ENCODE results near the gene PRDM9. TPM values are rescaled to one million over a fixed set of nuclear protein-coding genes. Genes with fewer than 3 reads are reported as not detected.
"Not testable (repeated sequence)": the region's sequence is repeated elsewhere in the genome, so short reads cannot be mapped to it uniquely, and the experiment has no call there.

PRDM9 gene
- not detected for total RNA-seq

GRCh38 chr5:23507278-23507685, at the start of gene PRDM9:
PRDM9 (plus strand) TSS chr5:23507609; CDS start chr5:23509034, 1,425 bp downstream.
- DNase-seq (ENCODE audit: low spot score in 2 of 2) (no peak), ATAC-seq (no peak)
- Mint-ChIP-seq H3K9me3 (peaks cover 24 to 34% of the 10 kb centered on the region in 2 donors), H3K36me3 (peaks cover 7 to 22% of the 10 kb centered on the region in 2 donors), H3K27ac (peak within 1 kb of the TSS in 1 of 2 donors; percentile 3)

- H3K27ac Mint-ChIP-seq = no peak overlapping the region
- DNase-seq (ENCODE audit: low spot score in 2 of 2) (no peak), ATAC-seq (no peak)
- no peaks in the 10 kb centered on the region for H3K36me3 Mint-ChIP-seq
- H3K9me3 Mint-ChIP-seq = peaks cover 30 to 32% of the 10 kb centered on the region in 2 donors
Measured at GRCh38 chr5:23457780-23458179, 49.6 kb upstream of the PRDM9 start.

GRCh38 chr5:23459214-23459613, 48.2 kb upstream of the PRDM9 start:
- H3K36me3 Mint-ChIP-seq = no peaks in the 10 kb centered on the region
- ATAC-seq = no peak

GRCh38 chr5:23461576-23461975, 45.8 kb upstream of the PRDM9 start:
- Mint-ChIP-seq H3K27ac (no peak overlapping the region), H3K9me3 (peaks cover 23 to 27% of the 10 kb centered on the region in 2 donors), H3K36me3 (no peaks in the 10 kb centered on the region)
- DNase-seq (ENCODE audit: low spot score in 2 of 2) = no peak
- ATAC-seq = no peak

More at GRCh38 chr5:23459214-23459613, 48.2 kb upstream of the PRDM9 start:
- Mint-ChIP-seq H3K27ac (no peak overlapping the region), H3K9me3 (peaks cover 32 to 36% of the 10 kb centered on the region in 2 donors)
- no peak for DNase-seq (ENCODE audit: low spot score in 2 of 2)

- Mint-ChIP-seq H3K36me3 (no peaks in the 10 kb centered on the region), H3K27ac (no peak overlapping the region), H3K9me3 (peaks cover 14 to 25% of the 10 kb centered on the region in 2 donors)
- DNase-seq (ENCODE audit: low spot score in 2 of 2) (no peak), ATAC-seq (no peak)
Measured at GRCh38 chr5:23466401-23466912, 41.0 kb upstream of the PRDM9 start.

GRCh38 chr5:23468658-23469057, 38.8 kb upstream of the PRDM9 start:
- H3K27ac Mint-ChIP-seq = no peak overlapping the region
- H3K36me3 Mint-ChIP-seq = no peaks in the 10 kb centered on the region
- ATAC-seq = no peak
- DNase-seq (ENCODE audit: low spot score in 2 of 2) = no peak
- H3K9me3 Mint-ChIP-seq = peaks cover 5 to 14% of the 10 kb centered on the region in 2 donors

- peaks cover 3 to 5% of the 10 kb centered on the region in 2 donors for H3K9me3 Mint-ChIP-seq
- H3K27ac Mint-ChIP-seq = no peak overlapping the region
- H3K36me3 Mint-ChIP-seq = no peaks in the 10 kb centered on the region
- ATAC-seq (no peak), DNase-seq (ENCODE audit: low spot score in 2 of 2) (no peak)
Measured at GRCh38 chr5:23473915-23474314, 33.5 kb upstream of the PRDM9 start.

- ATAC-seq (no peak), DNase-seq (ENCODE audit: low spot score in 2 of 2) (no peak)
- Mint-ChIP-seq H3K36me3 (no peaks in the 10 kb centered on the region), H3K27ac (no peak overlapping the region), H3K9me3 (peaks cover 4 to 6% of the 10 kb centered on the region in 2 donors)
Measured at GRCh38 chr5:23474315-23474714, 33.1 kb upstream of the PRDM9 start.

- Mint-ChIP-seq H3K9me3 (peaks cover 5% of the 10 kb centered on the region in 2 donors), H3K36me3 (no peaks in the 10 kb centered on the region), H3K27ac (no peak overlapping the region)
- DNase-seq (ENCODE audit: low spot score in 2 of 2) (no peak), ATAC-seq (no peak)
Measured at GRCh38 chr5:23476580-23476979, 30.8 kb upstream of the PRDM9 start.

- ATAC-seq (no peak), DNase-seq (ENCODE audit: low spot score in 2 of 2) (no peak)
- Mint-ChIP-seq H3K9me3 (peaks cover 14 to 26% of the 10 kb centered on the region in 2 donors), H3K36me3 (no peaks in the 10 kb centered on the region), H3K27ac (no peak overlapping the region)
Measured at GRCh38 chr5:23482642-23483041, 24.8 kb upstream of the PRDM9 start.

GRCh38 chr5:23483090-23483489, 24.3 kb upstream of the PRDM9 start:
- peaks cover 18 to 31% of the 10 kb centered on the region in 2 donors for H3K9me3 Mint-ChIP-seq
- DNase-seq (ENCODE audit: low spot score in 2 of 2) (no peak), ATAC-seq (no peak)
- no peak overlapping the region for H3K27ac Mint-ChIP-seq
- H3K36me3 Mint-ChIP-seq = peaks cover 0 to under 1% of the 10 kb centered on the region in 2 donors

- H3K36me3 Mint-ChIP-seq = peaks cover 0 to 7% of the 10 kb centered on the region in 2 donors
- H3K9me3 Mint-ChIP-seq = peaks cover 26 to 40% of the 10 kb centered on the region in 2 donors
- ATAC-seq = no peak
- no peak overlapping the region for H3K27ac Mint-ChIP-seq
- no peak for DNase-seq (ENCODE audit: low spot score in 2 of 2)
Measured at GRCh38 chr5:23484096-23484495, 23.3 kb upstream of the PRDM9 start.

- DNase-seq (ENCODE audit: low spot score in 2 of 2); H3K27ac Mint-ChIP-seq; ATAC-seq: not testable (repeated sequence)
- Mint-ChIP-seq H3K9me3 (peaks cover 38 to 46% of the 10 kb centered on the region in 2 donors), H3K36me3 (peaks cover 0 to 12% of the 10 kb centered on the region in 2 donors)
Measured at GRCh38 chr5:23486227-23486626, 21.2 kb upstream of the PRDM9 start.

GRCh38 chr5:23490993-23491392, 16.4 kb upstream of the PRDM9 start:
- no peak for ATAC-seq
- Mint-ChIP-seq H3K36me3 (peaks cover 0 to 19% of the 10 kb centered on the region in 2 donors), H3K27ac (no peak overlapping the region), H3K9me3 (peaks cover 38 to 39% of the 10 kb centered on the region in 2 donors)
- no peak for DNase-seq (ENCODE audit: low spot score in 2 of 2)

GRCh38 chr5:23494558-23494957, 12.9 kb upstream of the PRDM9 start:
- ATAC-seq (no peak), DNase-seq (ENCODE audit: low spot score in 2 of 2) (no peak)
- Mint-ChIP-seq H3K9me3 (peaks cover 18 to 23% of the 10 kb centered on the region in 2 donors), H3K27ac (no peak overlapping the region), H3K36me3 (peaks cover 0 to 12% of the 10 kb centered on the region in 2 donors)

- no peak overlapping the region for H3K27ac Mint-ChIP-seq
- H3K36me3 Mint-ChIP-seq = peaks cover 0 to 4% of the 10 kb centered on the region in 2 donors
- H3K9me3 Mint-ChIP-seq = peaks cover 8 to 9% of the 10 kb centered on the region in 2 donors
- ATAC-seq (no peak), DNase-seq (ENCODE audit: low spot score in 2 of 2) (no peak)
Measured at GRCh38 chr5:23496576-23496975, 10.8 kb upstream of the PRDM9 start.

- DNase-seq (ENCODE audit: low spot score in 2 of 2) (no peak), ATAC-seq (no peak)
- peaks cover 26 to 38% of the 10 kb centered on the region in 2 donors for H3K9me3 Mint-ChIP-seq
- peaks cover 7 to 22% of the 10 kb centered on the region in 2 donors for H3K36me3 Mint-ChIP-seq
- no peak overlapping the region for H3K27ac Mint-ChIP-seq
Measured at GRCh38 chr5:23506329-23507236, 826 bp upstream of the PRDM9 start.
